HG02852 (cell line): ENCODE data around the gene TSR2.
"Not testable (repeated sequence)": the region's sequence is repeated elsewhere in the genome, so short reads cannot be mapped to it uniquely, and the experiment has no call there.

Source experiments
- ATAC-seq: cut with Tn5 transposase; IDR thresholded peaks from one replicate; pipeline ENCODE4 v1.9.1; 2021; ENCODE audit warnings: mild to moderate bottlenecking, moderate library complexity; ENCODE audit not compliant: unreplicated experiment

The TSR2 gene

DNA sequence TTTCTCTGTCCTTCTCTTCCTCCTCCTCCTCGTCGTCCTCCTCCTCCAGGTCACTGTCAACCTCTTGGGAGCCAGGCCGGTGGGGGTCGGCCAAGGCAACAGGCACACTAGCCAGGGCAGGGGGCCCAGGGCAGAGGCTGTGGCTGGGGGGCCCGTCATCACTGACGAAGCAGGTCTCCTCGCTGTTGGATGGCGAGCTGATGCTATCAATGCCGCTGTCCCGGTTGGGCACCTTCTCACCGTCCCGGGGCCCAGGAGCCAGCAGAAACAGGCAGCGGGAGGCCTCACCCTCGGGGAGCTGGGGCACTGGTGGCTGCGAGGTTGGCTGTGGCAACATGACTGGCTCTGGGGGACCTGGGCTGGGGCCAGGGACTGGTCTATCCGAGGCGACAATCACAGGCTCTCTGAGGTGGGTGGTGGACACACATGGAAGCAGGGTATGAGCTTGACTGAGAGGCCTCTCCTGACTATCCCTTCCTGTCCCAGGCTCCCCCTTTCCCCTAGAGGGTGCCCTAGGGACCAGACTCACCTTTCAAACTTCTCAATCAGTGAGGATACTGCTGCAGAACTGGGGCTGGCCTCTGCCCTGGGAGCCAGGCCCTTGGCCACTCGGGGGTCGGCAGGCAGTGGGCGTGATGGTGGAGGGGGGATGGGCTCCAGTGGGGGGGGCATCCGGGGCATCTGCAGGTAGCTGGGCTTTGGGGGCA lies 30.0 kb downstream of the TSR2 start:
- no peak for ATAC-seq

DNA sequence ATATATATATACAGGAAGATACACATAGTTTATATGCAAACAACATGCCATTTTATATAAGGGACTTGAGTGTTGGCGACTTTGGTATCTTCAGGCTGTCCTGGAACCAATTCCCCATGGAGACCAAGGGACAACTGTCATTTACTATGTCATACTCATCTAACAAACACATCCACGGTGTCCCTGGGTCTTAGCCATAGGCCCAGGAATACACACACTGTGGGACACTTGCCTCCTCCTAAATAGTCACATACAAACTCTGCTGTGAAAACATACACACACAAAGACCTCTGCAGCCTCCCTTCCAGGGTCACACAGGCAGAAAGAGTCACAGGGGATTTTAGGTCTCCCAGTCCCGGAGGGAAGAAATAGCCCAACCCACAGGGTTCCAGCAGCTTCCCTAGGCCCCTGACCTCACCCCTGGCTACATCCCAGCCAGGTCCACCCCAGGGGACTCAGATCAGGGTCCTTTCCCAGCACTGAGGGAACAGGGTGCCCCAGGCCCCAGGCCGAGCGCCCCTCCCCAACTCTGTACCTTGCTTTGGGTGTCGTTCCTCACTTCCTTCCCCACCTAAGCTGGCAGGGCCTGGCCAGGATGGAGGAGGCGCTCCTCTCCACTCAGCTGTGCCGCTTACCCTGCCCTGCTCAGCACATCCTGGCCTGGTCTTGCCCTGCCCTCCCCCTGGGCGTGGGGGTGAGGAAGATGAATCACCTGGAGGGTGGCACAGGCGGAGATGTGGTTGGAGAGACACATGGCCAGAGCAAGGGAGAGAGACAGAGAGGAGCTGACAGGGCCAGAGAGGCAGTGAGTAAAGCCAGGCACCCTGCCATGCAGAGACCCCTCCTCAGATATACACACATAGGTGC lies 34.0 kb downstream of the TSR2 start:
- no peak for ATAC-seq

- no peak for ATAC-seq
These were observed 39.2 kb downstream of the TSR2 start for GRCh38 chrX:54479136-54480111.

GRCh38 chrX:54482839-54483593 lies 42.8 kb downstream of the TSR2 start:
- no peak for ATAC-seq

- no peak for ATAC-seq
These were observed 43.7 kb downstream of the TSR2 start for GRCh38 chrX:54483946-54484345.

DNA sequence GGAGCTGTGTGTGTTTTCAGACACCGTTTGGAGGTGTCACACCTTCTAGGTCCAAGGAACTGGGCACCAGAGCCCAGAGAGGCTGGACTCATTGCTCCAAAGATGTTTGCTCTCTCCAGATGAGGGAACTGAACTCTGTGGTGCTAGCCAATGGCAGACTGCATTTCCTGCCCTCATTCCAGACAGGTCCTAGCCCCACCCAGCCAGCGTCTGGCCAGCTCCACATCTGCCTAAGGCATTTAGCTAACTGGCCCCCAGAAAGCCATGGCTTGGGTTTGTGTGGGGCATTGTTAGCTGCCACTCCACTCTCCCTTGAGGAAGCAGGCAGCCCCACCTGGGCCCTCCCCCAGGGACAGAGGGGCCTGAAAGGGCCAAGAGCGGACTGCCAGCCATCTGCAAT lies 44.5 kb downstream of the TSR2 start:
- ATAC-seq = no peak

DNA sequence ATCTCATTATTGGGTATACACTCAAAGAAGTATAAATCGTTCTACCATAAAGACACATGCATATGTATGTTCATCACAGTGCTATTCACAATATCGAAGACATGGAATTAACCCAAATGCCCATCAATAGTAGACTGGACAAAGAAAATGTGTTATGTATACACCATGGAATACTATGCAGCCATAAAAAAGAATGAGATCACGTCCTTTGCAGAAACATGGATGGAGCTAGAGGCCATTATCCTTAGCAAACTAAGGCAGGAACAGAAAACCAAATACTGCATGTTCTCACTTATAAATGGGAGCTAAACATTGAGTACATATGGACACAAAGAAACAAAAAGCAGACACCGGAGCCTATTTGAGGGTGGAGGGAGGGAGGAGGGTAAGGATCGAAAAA lies 49.6 kb downstream of the TSR2 start:
- ATAC-seq = not testable (repeated sequence)

DNA sequence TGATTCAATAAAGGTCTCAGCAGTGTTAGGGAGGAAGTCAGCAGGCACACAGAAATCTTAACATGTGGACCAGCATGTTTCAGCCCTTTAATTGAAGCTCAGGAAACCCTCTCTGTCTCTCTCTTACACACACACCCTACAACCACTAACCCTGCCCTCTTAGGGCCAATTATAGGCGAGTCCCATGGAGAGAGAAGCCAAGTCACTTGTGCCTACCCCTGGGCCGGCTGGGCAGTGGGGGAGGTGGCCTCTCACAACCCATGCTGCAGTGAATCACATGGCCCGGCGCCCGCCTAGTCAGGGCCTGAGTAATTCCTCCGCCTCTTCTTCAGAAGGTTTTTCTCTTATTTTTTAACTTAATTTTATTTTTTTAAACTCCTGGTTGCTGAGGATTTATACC lies 52.1 kb downstream of the TSR2 start:
- no peak for ATAC-seq

GRCh38 chrX:54494166-54494988 lies 54.2 kb downstream of the TSR2 start:
- ATAC-seq = no peak
